ENCODE data around the gene ATRX. TPM values are rescaled to one million over a fixed set of nuclear protein-coding genes. Genes with fewer than 3 reads are reported as not detected.
"Not testable (repeated sequence)": the region's sequence is repeated elsewhere in the genome, so short reads cannot be mapped to it uniquely, and the experiment has no call there.

The ATRX gene
- total RNA-seq, 1 experiment from 2014 or later, result 70.2 TPM

- Mint-ChIP-seq H3K4me1 (ENCODE audit: insufficient read depth, unreplicated experiment) (no peaks in the 10 kb centered on the region), H3K27me3 (ENCODE audit: insufficient read depth, unreplicated experiment) (no peaks in the 10 kb centered on the region), H3K27ac (ENCODE audit: low read depth, unreplicated experiment) (no peak overlapping the region), H3K9me3 (ENCODE audit: unreplicated experiment) (no peaks in the 10 kb centered on the region), H3K36me3 (ENCODE audit: insufficient read depth, unreplicated experiment) (peaks cover 21% of the 10 kb centered on the region), H3K4me3 (ENCODE audit: unreplicated experiment) (no peak overlapping the region)
- BruUV-seq (replicated peaks), result no TSS peak
- ChIA-PET POLR2A (no interaction called here), CTCF (interaction anchor here (0.7 kb wide), 1 partner anchor 124 kb away, joined by 3 read pairs; no protein-coding TSS in a partner anchor)
- TF ChIP-seq, protein P1, sequence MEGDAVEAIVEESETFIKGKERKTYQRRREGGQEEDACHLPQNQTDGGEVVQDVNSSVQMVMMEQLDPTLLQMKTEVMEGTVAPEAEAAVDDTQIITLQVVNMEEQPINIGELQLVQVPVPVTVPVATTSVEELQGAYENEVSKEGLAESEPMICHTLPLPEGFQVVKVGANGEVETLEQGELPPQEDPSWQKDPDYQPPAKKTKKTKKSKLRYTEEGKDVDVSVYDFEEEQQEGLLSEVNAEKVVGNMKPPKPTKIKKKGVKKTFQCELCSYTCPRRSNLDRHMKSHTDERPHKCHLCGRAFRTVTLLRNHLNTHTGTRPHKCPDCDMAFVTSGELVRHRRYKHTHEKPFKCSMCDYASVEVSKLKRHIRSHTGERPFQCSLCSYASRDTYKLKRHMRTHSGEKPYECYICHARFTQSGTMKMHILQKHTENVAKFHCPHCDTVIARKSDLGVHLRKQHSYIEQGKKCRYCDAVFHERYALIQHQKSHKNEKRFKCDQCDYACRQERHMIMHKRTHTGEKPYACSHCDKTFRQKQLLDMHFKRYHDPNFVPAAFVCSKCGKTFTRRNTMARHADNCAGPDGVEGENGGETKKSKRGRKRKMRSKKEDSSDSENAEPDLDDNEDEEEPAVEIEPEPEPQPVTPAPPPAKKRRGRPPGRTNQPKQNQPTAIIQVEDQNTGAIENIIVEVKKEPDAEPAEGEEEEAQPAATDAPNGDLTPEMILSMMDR (IDR thresholded peaks at IDR 0.05; ENCODE audit: unreplicated experiment), result no peak
- peak; percentile 42 for DNase-seq (ENCODE audit: unreplicated experiment)
- intact Hi-C loops (cut with micrococcal nuclease), result no loop called here
Measured at GRCh38 chrX:77505227-77505626, 280.8 kb downstream of the ATRX start.

- intact Hi-C loops (cut with micrococcal nuclease), result no loop called here
- no peaks in the 10 kb centered on the region for H3K4me1 Mint-ChIP-seq (ENCODE audit: insufficient read depth, unreplicated experiment)
- H3K36me3 Mint-ChIP-seq (ENCODE audit: insufficient read depth, unreplicated experiment), result peaks cover 7% of the 10 kb centered on the region
- no peaks in the 10 kb centered on the region for H3K27me3 Mint-ChIP-seq (ENCODE audit: insufficient read depth, unreplicated experiment)
- no peak for DNase-seq (ENCODE audit: unreplicated experiment)
- CTCF ChIA-PET, result no interaction called here
- peaks cover 5% of the 10 kb centered on the region for H3K9me3 Mint-ChIP-seq (ENCODE audit: unreplicated experiment)
- TF ChIP-seq, protein P1 (IDR thresholded peaks at IDR 0.05; ENCODE audit: unreplicated experiment), result no peak
- no peak overlapping the region for H3K4me3 Mint-ChIP-seq (ENCODE audit: unreplicated experiment)
- H3K27ac Mint-ChIP-seq (ENCODE audit: low read depth, unreplicated experiment), result no peak overlapping the region
- no TSS peak for BruUV-seq (replicated peaks)
- POLR2A ChIA-PET, result no interaction called here
Measured at GRCh38 chrX:77502951-77503525, 283.0 kb downstream of the ATRX start.

GRCh38 chrX:77500164-77500563 is 285.9 kb downstream of the ATRX start:
- H3K4me3 Mint-ChIP-seq (ENCODE audit: unreplicated experiment); POLR2A ChIA-PET; DNase-seq (ENCODE audit: unreplicated experiment); BruUV-seq (replicated peaks); H3K27ac Mint-ChIP-seq (ENCODE audit: low read depth, unreplicated experiment); H3K36me3 Mint-ChIP-seq (ENCODE audit: insufficient read depth, unreplicated experiment); CTCF ChIA-PET; H3K4me1 Mint-ChIP-seq (ENCODE audit: insufficient read depth, unreplicated experiment); H3K27me3 Mint-ChIP-seq (ENCODE audit: insufficient read depth, unreplicated experiment); intact Hi-C loops (cut with micrococcal nuclease): not testable (repeated sequence)
- H3K9me3 Mint-ChIP-seq (ENCODE audit: unreplicated experiment), result peaks cover 11% of the 10 kb centered on the region

GRCh38 chrX:77493677-77494553 is 292.1 kb downstream of the ATRX start:
- TF ChIP-seq, protein P1 (IDR thresholded peaks at IDR 0.05; ENCODE audit: unreplicated experiment), result no peak
- Mint-ChIP-seq H3K4me1 (ENCODE audit: insufficient read depth, unreplicated experiment) (no peaks in the 10 kb centered on the region), H3K27me3 (ENCODE audit: insufficient read depth, unreplicated experiment) (no peaks in the 10 kb centered on the region), H3K27ac (ENCODE audit: low read depth, unreplicated experiment) (no peak overlapping the region), H3K36me3 (ENCODE audit: insufficient read depth, unreplicated experiment) (peaks cover 6% of the 10 kb centered on the region), H3K9me3 (ENCODE audit: unreplicated experiment) (peaks cover 20% of the 10 kb centered on the region), H3K4me3 (ENCODE audit: unreplicated experiment) (no peak overlapping the region)
- peak; percentile 6 for DNase-seq (ENCODE audit: unreplicated experiment)
- BruUV-seq (replicated peaks), result no TSS peak
- intact Hi-C loops (cut with micrococcal nuclease), result no loop called here
- POLR2A ChIA-PET, result no interaction called here
- CTCF ChIA-PET, result no interaction called here
